Stimulated activated naive CD8-positive, alpha-beta T cell treated with anti-CD3 and anti-CD28 coated beads, Interleukin-15, amount 100 ng/mL, for 72 hours (primary cell): ENCODE data around the gene HTRA1.

Source experiments
- ATAC-seq: fragments of 150-1000 bp; cut with Tn5 transposase; 2 replicates; pipeline ENCODE4 v1.10.0; 2021; ENCODE audit warnings: mild to moderate bottlenecking, moderate library complexity
- DNase-seq, 2 donors: peaks; one replicate each; pipeline ENCODE4 v3.0.0; 2021 to 2022
- H3K27ac Mint-ChIP-seq, 2 donors: one replicate each; pipeline ENCODE4 v1.8.0; 2022; ENCODE audit warnings: mild to moderate bottlenecking in 2 of 2, mixed read lengths in 2 of 2, moderate library complexity in 2 of 2
- H3K27me3 Mint-ChIP-seq: one replicate; pipeline ENCODE4 v1.8.0; 2022; ENCODE audit warnings: mixed read lengths
- H3K4me1 Mint-ChIP-seq: one replicate; pipeline ENCODE4 v1.8.0; 2022; ENCODE audit warnings: mild to moderate bottlenecking, mixed read lengths
- H3K4me3 Mint-ChIP-seq, 2 donors: one replicate each; pipeline ENCODE4 v1.8.0; 2022; ENCODE audit warnings: mild to moderate bottlenecking in 2 of 2, mixed read lengths in 2 of 2, moderate library complexity in 1 of 2
- H3K9me3 Mint-ChIP-seq, 2 donors: one replicate each; pipeline ENCODE4 v1.8.0; 2022; ENCODE audit warnings: mixed read lengths in 2 of 2

HTRA1 gene

GRCh38 chr10:122446668-122447423, 14.5 kb upstream of the HTRA1 start:
- ATAC-seq = no peak
- peaks cover 32% of the 10 kb centered on the region for H3K27me3 Mint-ChIP-seq
- DNase-seq = no peak
- peak overlapping the region in 1 of 2 donors; percentile 57 for H3K27ac Mint-ChIP-seq
- H3K9me3 Mint-ChIP-seq = no peaks in the 10 kb centered on the region
- H3K4me3 Mint-ChIP-seq = no peak overlapping the region
- H3K4me1 Mint-ChIP-seq = no peaks in the 10 kb centered on the region

- Mint-ChIP-seq H3K4me3 (no peak overlapping the region), H3K27ac (no peak overlapping the region), H3K4me1 (no peaks in the 10 kb centered on the region), H3K27me3 (peaks cover 32% of the 10 kb centered on the region), H3K9me3 (no peaks in the 10 kb centered on the region)
- ATAC-seq (no peak), DNase-seq (no peak)
Measured at GRCh38 chr10:122448600-122448999, 12.8 kb upstream of the HTRA1 start.

GRCh38 chr10:122449153-122449552, 12.2 kb upstream of the HTRA1 start:
- Mint-ChIP-seq H3K27ac (no peak overlapping the region), H3K9me3 (no peaks in the 10 kb centered on the region), H3K4me3 (no peak overlapping the region), H3K4me1 (no peaks in the 10 kb centered on the region), H3K27me3 (peaks cover 34% of the 10 kb centered on the region)
- ATAC-seq (no peak), DNase-seq (no peak)

- Mint-ChIP-seq H3K4me3 (no peak overlapping the region), H3K27me3 (peaks cover 42% of the 10 kb centered on the region), H3K9me3 (no peaks in the 10 kb centered on the region), H3K4me1 (no peaks in the 10 kb centered on the region), H3K27ac (no peak overlapping the region)
- DNase-seq (no peak), ATAC-seq (no peak)
Measured at GRCh38 chr10:122450353-122450990, 10.9 kb upstream of the HTRA1 start.

GRCh38 chr10:122454071-122454470, 7.3 kb upstream of the HTRA1 start:
- no peak for ATAC-seq
- peaks cover 55% of the 10 kb centered on the region for H3K27me3 Mint-ChIP-seq
- no peak for DNase-seq
- H3K9me3 Mint-ChIP-seq = no peaks in the 10 kb centered on the region
- peaks cover 1% of the 10 kb centered on the region for H3K4me1 Mint-ChIP-seq
- H3K4me3 Mint-ChIP-seq = no peak overlapping the region
- no peak overlapping the region for H3K27ac Mint-ChIP-seq

- ATAC-seq = no peak
- peaks cover 7% of the 10 kb centered on the region for H3K4me1 Mint-ChIP-seq
- peaks cover 55% of the 10 kb centered on the region for H3K27me3 Mint-ChIP-seq
- H3K4me3 Mint-ChIP-seq = no peak within 1 kb of the TSS
- H3K27ac Mint-ChIP-seq = no peak within 1 kb of the TSS
- DNase-seq = no peak
- H3K9me3 Mint-ChIP-seq = no peaks in the 10 kb centered on the region
Measured at GRCh38 chr10:122454603-122455080, 6.7 kb upstream of the HTRA1 start, which contains the start of gene ARMS2. Gene ARMS2 (plus strand): TSS chr10:122454653. CDS start chr10:122454728, 75 bp downstream.

- ATAC-seq (no peak), DNase-seq (no peak)
- no peak overlapping the region for H3K4me3 Mint-ChIP-seq
- peaks cover 15% of the 10 kb centered on the region for H3K4me1 Mint-ChIP-seq
- no peaks in the 10 kb centered on the region for H3K9me3 Mint-ChIP-seq
- H3K27ac Mint-ChIP-seq = no peak overlapping the region
- peaks cover 55% of the 10 kb centered on the region for H3K27me3 Mint-ChIP-seq
Measured at GRCh38 chr10:122455376-122456079, 5.8 kb upstream of the HTRA1 start.

GRCh38 chr10:122457934-122458333, 3.4 kb upstream of the HTRA1 start:
- peaks cover 65% of the 10 kb centered on the region for H3K27me3 Mint-ChIP-seq
- DNase-seq (no peak), ATAC-seq (no peak)
- no peaks in the 10 kb centered on the region for H3K9me3 Mint-ChIP-seq
- no peak overlapping the region for H3K4me3 Mint-ChIP-seq
- H3K27ac Mint-ChIP-seq = no peak overlapping the region
- H3K4me1 Mint-ChIP-seq = peaks cover 27% of the 10 kb centered on the region

- Mint-ChIP-seq H3K27me3 (peaks cover 73% of the 10 kb centered on the region), H3K27ac (no peak overlapping the region), H3K4me1 (peaks cover 29% of the 10 kb centered on the region), H3K4me3 (no peak overlapping the region), H3K9me3 (no peaks in the 10 kb centered on the region)
- DNase-seq (no peak), ATAC-seq (no peak)
Measured at GRCh38 chr10:122458693-122459092, 2.7 kb upstream of the HTRA1 start.

GRCh38 chr10:122459561-122460273, 1.6 kb upstream of the HTRA1 start:
- ATAC-seq (no peak), DNase-seq (no peak)
- Mint-ChIP-seq H3K27me3 (peaks cover 76% of the 10 kb centered on the region), H3K4me1 (peaks cover 29% of the 10 kb centered on the region), H3K4me3 (no peak overlapping the region), H3K27ac (no peak overlapping the region), H3K9me3 (no peaks in the 10 kb centered on the region)

- Mint-ChIP-seq H3K4me1 (peaks cover 29% of the 10 kb centered on the region), H3K27ac (no peak overlapping the region), H3K9me3 (no peaks in the 10 kb centered on the region), H3K4me3 (peak overlapping the region; percentile 26 to 54), H3K27me3 (peaks cover 85% of the 10 kb centered on the region)
- ATAC-seq (no peak), DNase-seq (no peak)
Measured at GRCh38 chr10:122460891-122461293, 461 bp upstream of the HTRA1 start.

- ATAC-seq (peak; percentile 61), DNase-seq (no peak)
- no peak overlapping the region for H3K27ac Mint-ChIP-seq
- peaks cover 90% of the 10 kb centered on the region for H3K27me3 Mint-ChIP-seq
- no peaks in the 10 kb centered on the region for H3K9me3 Mint-ChIP-seq
- peak overlapping the region; percentile 83 to 85 for H3K4me3 Mint-ChIP-seq
- H3K4me1 Mint-ChIP-seq = peaks cover 29% of the 10 kb centered on the region
Measured at GRCh38 chr10:122461729-122462532, 578 bp downstream of the HTRA1 start.

- DNase-seq (no peak), ATAC-seq (peak; percentile 26)
- H3K4me1 Mint-ChIP-seq = peaks cover 29% of the 10 kb centered on the region
Measured at GRCh38 chr10:122462533-122463465, 1.4 kb downstream of the HTRA1 start.

More at GRCh38 chr10:122462533-122463465, 1.4 kb downstream of the HTRA1 start:
- Mint-ChIP-seq H3K9me3 (no peaks in the 10 kb centered on the region), H3K27ac (peak overlapping the region in 1 of 2 donors; percentile 58), H3K27me3 (peaks cover 90% of the 10 kb centered on the region), H3K4me3 (peak overlapping the region; percentile 83 to 85)
